OCI-LY1 (cell line): Measurements from ENCODE around the gene HNRNPA1L2.

Experiments
- CTCF ChIP-seq: fragments of 200-600 bp; sonication (generic), shearing (Covaris generic); IDR thresholded peaks from 2 replicates; pipeline ENCODE4 v1.5.1; 2017; ENCODE audit warnings: mild to moderate bottlenecking, antibody characterized with exemption, low read length, moderate library complexity, mixed read lengths
- EZH2 ChIP-seq: fragments of 200-600 bp; sonication (generic), shearing (Covaris generic); IDR thresholded peaks from 2 replicates; pipeline ENCODE4 v1.8.0; 2017; ENCODE audit warnings: borderline replicate concordance, mixed run types, mild to moderate bottlenecking, antibody characterized with exemption, low read length, moderate library complexity, mixed read lengths

- no peak; the same call in 1 of the 2 replicates for TF ChIP-seq CTCF
- no peak for TF ChIP-seq EZH2
These were observed 27.4 kb downstream of the HNRNPA1L2 start for GRCh38 chr13:52669677-52670076.
